Colonic mucosa (tissue), 4 donors: ENCODE measurements around the gene CLN6. TPM values are rescaled to one million over a fixed set of nuclear protein-coding genes. Genes with fewer than 3 reads are reported as not detected.
"Not testable (repeated sequence)": the region's sequence is repeated elsewhere in the genome, so short reads cannot be mapped to it uniquely, and the experiment has no call there.

ENCODE experiments used
- DNase-seq: peaks from one replicate; pipeline ENCODE4 v3.0.0-alpha.2; 2020
- H3K27ac ChIP-seq: fragments of 200-600 bp; one replicate; pipeline ENCODE4 v1.8.0; 2021
- H3K27me3 ChIP-seq: fragments of 200-600 bp; one replicate; pipeline ENCODE4 v1.8.0; 2021
- H3K36me3 ChIP-seq: fragments of 200-600 bp; one replicate; pipeline ENCODE4 v1.8.0; 2021
- H3K4me1 ChIP-seq: fragments of 200-600 bp; one replicate; pipeline ENCODE4 v1.8.0; 2021; ENCODE audit warnings: mild to moderate bottlenecking
- H3K4me3 ChIP-seq: fragments of 200-600 bp; one replicate; pipeline ENCODE4 v1.8.0; 2021
- H3K9ac ChIP-seq, 2 donors: one replicate each; pipeline ENCODE4 v1.7.0; 2013; ENCODE audit warnings: control low read depth in 2 of 2, low read depth in 2 of 2, low read length in 2 of 2
- H3K9me3 ChIP-seq: fragments of 200-600 bp; one replicate; pipeline ENCODE4 v1.8.0; 2021
- intact Hi-C: fragments of 100-400 bp; cut with DNase I; formaldehyde crosslinking; loops from one replicate; pipeline ENCODE4 v1.14.1; 2022
- total RNA-seq, 2 donors: library from RNA; stranded (reverse); fragmentation: NEBNext Ultra II Directional in 1 of 2; extraction: Animal tissue kit (Norgen Biotek cat#: 25700) in 1 of 2; gene quantifications; one replicate each; pipeline ENCODE4 v1.2.1, GENCODE V29; 2021
- TF ChIP-seq, protein P1 (sequence below): fragments of 200-600 bp; IDR thresholded peaks from one replicate; pipeline ENCODE4 v1.8.0; 2022; ENCODE audit warnings: antibody characterized with exemption, mild to moderate bottlenecking
- donor health status: healthy.
- donor health status: DM: no; HTN: no; CAD: no.
- donor health status: DM: no; HTN: no; CAD: no.

The CLN6 gene
- total RNA-seq, 2 donors from 2014 or later: 18.9 to 55.8 TPM

DNA sequence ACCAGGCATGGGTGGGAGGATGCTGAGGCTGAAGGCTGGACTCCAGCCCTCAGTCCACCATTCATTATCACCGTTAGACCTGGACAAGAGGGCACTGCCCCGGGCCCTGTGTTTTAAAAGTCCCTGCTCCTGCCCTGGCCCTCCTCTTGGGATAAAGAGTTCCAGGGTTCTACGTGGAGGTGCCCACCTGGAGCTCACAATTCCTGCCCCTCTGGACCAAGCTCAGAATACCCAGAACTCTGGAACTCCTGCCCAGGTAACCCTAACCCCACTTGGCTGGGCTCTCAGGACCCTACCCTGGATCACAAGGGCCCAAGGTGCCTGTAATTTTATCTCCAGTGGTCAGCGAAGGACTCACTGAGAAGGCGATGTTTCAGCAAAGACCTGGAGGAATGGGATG lies 25.6 kb downstream of the CLN6 start:
- no peak for DNase-seq
- H3K9me3 ChIP-seq: no peaks in the 10 kb centered on the region
- peak overlapping the region; percentile 36 for H3K4me3 ChIP-seq
- intact Hi-C loops: no loop called here
- TF ChIP-seq, protein P1, sequence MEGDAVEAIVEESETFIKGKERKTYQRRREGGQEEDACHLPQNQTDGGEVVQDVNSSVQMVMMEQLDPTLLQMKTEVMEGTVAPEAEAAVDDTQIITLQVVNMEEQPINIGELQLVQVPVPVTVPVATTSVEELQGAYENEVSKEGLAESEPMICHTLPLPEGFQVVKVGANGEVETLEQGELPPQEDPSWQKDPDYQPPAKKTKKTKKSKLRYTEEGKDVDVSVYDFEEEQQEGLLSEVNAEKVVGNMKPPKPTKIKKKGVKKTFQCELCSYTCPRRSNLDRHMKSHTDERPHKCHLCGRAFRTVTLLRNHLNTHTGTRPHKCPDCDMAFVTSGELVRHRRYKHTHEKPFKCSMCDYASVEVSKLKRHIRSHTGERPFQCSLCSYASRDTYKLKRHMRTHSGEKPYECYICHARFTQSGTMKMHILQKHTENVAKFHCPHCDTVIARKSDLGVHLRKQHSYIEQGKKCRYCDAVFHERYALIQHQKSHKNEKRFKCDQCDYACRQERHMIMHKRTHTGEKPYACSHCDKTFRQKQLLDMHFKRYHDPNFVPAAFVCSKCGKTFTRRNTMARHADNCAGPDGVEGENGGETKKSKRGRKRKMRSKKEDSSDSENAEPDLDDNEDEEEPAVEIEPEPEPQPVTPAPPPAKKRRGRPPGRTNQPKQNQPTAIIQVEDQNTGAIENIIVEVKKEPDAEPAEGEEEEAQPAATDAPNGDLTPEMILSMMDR: no peak
- H3K4me1 ChIP-seq: peaks cover 16% of the 10 kb centered on the region
- no peaks in the 10 kb centered on the region for H3K27me3 ChIP-seq
- H3K27ac ChIP-seq: no peak overlapping the region
- H3K9ac ChIP-seq: peak overlapping the region; percentile 64 to 95
- no peaks in the 10 kb centered on the region for H3K36me3 ChIP-seq

DNA sequence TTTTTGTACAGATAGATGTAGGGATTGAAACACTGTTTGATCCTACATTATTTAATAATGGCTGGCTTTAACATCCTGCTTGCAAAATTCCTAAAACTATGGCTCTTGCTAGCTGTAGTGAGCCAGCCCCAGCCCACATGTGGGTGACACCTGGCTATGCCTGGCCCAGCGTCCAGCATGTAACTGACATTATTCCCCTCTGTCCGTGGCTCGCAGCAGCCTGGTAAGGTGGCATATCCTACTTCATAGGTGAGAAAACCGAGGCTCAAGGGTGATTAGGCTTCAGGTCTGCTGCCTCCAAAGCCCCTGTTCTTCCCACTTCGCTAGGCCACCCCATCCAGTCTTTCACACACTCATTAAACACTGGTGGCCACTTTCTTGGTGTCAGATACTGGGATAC lies 26.0 kb downstream of the CLN6 start:
- Histone ChIP-seq H3K36me3 (no peaks in the 10 kb centered on the region), H3K27me3 (no peaks in the 10 kb centered on the region), H3K27ac (no peak overlapping the region), H3K9ac (peak overlapping the region; percentile 64 to 95), H3K4me3 (peak overlapping the region; percentile 36), H3K4me1 (peaks cover 16% of the 10 kb centered on the region), H3K9me3 (no peaks in the 10 kb centered on the region)
- intact Hi-C loops: no loop called here
- no peak for DNase-seq
- TF ChIP-seq, protein P1: no peak

DNA sequence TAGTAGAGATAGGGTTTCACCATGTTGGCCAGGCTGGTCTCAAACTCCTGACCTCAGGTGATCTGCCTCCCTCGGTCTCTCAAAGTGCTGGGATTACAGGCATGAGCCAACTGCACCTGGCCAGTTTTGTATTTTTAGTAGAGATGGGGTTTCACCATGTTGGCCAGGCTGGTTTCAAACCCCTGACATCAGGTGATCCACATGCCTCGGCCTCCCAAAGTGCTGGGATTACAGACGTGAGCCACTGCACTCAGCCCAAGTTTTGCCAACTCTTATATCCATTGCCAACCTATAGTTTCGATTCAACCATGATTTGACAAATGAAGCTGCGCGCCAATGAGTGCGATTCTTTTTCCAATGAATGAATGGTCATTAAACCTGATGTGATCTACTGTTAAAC lies 26.5 kb downstream of the CLN6 start:
- H3K4me3 ChIP-seq, H3K27me3 ChIP-seq, intact Hi-C loops, H3K9me3 ChIP-seq, H3K9ac ChIP-seq, H3K27ac ChIP-seq, DNase-seq, H3K36me3 ChIP-seq: not testable (repeated sequence)
- peaks cover 16% of the 10 kb centered on the region for H3K4me1 ChIP-seq

DNA sequence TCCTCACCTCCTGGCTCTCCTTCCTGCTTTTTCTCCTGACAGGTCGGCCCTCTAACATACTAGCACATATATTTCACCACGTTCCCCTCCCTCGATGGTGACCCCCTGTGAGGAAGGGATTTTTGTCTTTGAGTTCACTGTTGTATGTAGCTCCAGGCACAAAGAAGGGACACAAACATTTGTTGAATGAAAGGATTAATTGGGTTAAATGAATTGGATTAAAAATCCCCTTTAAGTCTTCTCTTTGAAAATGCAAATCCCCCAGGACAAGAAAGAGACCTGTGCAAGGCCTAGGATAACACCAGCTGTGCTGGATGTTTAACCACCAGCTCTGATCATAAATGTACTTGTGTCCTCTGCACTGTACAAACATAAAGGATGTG lies 27.7 kb downstream of the CLN6 start:
- peaks cover 16% of the 10 kb centered on the region for H3K4me1 ChIP-seq
- no peaks in the 10 kb centered on the region for H3K36me3 ChIP-seq
- H3K9me3 ChIP-seq: no peaks in the 10 kb centered on the region
- H3K4me3 ChIP-seq: no peak overlapping the region
- no peak overlapping the region for H3K27ac ChIP-seq
- intact Hi-C loops: no loop called here
- TF ChIP-seq, protein P1: no peak
- H3K9ac ChIP-seq: no peak overlapping the region
- H3K27me3 ChIP-seq: no peaks in the 10 kb centered on the region
- DNase-seq: no peak

DNA sequence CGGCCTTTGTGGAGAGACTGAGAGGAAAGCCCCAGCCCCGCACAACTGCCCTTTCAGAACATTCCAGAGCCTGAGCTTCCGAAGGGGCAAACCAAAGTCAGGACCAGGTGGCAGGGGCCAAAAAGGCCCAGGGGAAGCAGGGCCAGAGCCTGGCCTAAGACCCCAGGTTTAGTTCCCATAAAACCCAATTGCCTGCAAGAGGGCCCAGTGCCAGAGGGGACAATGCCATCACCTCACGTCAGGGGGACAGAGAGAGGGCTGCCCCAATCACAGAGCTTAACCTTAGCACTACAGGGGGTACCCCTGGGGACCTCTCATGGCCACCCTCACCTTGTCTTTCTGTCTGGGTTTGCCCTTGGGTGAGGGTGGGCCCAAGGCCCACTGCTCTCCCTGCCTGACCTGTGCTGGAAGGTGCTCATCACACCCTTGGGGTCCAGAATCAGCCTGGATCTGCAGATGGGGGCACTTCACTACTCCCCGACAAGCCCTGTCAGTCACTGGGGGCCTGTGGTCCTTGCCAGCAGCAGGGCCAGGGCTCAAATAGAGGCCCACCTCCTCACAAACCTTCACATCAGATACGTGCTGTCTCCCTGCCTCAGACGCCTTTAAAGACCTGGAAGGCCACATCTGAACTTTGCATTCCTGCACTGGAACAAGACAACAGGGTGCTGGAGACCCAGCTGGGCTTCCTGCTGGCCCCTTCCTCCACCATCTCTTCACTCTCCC lies 28.2 kb downstream of the CLN6 start:
- DNase-seq: no peak
- H3K9ac ChIP-seq: no peak overlapping the region
- intact Hi-C loops: no loop called here
- no peak overlapping the region for H3K4me3 ChIP-seq
- no peak overlapping the region for H3K27ac ChIP-seq
- TF ChIP-seq, protein P1: no peak
- H3K4me1 ChIP-seq: peaks cover 13% of the 10 kb centered on the region
- H3K9me3 ChIP-seq: no peaks in the 10 kb centered on the region
- H3K27me3 ChIP-seq: no peaks in the 10 kb centered on the region
- no peaks in the 10 kb centered on the region for H3K36me3 ChIP-seq

DNA sequence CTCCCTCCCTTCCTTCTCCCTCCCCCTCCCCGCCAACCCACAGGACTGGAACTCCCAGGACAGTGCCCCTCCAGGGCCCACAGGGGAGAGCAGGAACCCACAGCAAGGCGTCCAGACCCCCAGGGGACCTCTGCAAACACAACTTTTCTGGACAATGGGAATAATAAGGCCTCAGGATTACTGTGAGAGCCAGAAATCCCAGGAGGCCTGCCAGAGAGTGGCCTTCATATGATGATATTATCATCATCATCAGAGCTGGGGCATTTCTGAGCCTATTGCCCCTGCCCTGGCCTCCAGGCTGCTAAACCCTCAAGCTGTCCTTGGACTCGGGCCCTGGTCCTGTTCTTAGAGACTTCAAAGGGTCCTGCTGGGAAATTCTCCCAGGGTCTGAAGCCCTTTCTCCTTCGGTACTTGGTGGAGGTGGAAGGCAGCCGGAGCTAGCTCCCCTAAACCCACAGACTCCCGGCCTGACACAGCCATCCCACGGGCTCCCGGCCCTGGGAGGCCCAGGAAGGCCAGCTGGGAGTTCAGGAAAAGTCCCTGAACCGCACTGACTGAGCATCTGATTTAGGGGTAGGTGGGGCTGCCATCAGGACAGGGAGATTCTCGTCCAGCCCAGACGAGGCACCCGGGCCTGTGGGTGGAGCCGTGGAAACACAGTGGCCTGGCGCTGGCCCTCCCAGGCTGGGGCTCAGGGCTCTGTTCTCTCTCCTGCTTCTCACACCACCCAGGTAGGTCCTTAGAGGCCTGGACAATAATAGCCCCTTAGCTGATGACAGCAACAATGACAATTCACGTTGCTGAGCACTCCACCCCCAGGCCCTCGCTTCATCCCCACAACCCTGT lies 29.3 kb downstream of the CLN6 start:
- TF ChIP-seq, protein P1: no peak
- Histone ChIP-seq H3K27ac (no peak overlapping the region), H3K36me3 (no peaks in the 10 kb centered on the region), H3K4me3 (no peak overlapping the region), H3K9ac (no peak overlapping the region), H3K4me1 (peaks cover 10% of the 10 kb centered on the region), H3K9me3 (no peaks in the 10 kb centered on the region), H3K27me3 (no peaks in the 10 kb centered on the region)
- intact Hi-C loops: no loop called here
- DNase-seq: no peak
